Hepatocyte (in vitro differentiated cells): ENCODE measurements around the gene FGD4.

ENCODE experiments used
- EZH2 ChIP-seq: fragments of 200-600 bp; sonication (generic); IDR thresholded peaks from 2 replicates; pipeline ENCODE4 v1.6.1; 2016; ENCODE audit warnings: antibody characterized with exemption, mild to moderate bottlenecking, borderline replicate concordance
- EZH2phosphoT487 ChIP-seq: fragments of 200-600 bp; sonication (generic); IDR thresholded peaks from one replicate; pipeline ENCODE4 v1.6.1; 2018; ENCODE audit warnings: antibody characterized with exemption, mild to moderate bottlenecking, low read depth, moderate library complexity; ENCODE audit not compliant: unreplicated experiment, severe bottlenecking
- TF ChIP-seq, protein P1 (sequence below): fragments of 200-600 bp; sonication (generic); IDR thresholded peaks from 2 replicates; pipeline ENCODE4 v1.5.1; 2016; ENCODE audit warnings: antibody characterized with exemption, mild to moderate bottlenecking; ENCODE audit not compliant: poor library complexity

- TF ChIP-seq, protein P1, sequence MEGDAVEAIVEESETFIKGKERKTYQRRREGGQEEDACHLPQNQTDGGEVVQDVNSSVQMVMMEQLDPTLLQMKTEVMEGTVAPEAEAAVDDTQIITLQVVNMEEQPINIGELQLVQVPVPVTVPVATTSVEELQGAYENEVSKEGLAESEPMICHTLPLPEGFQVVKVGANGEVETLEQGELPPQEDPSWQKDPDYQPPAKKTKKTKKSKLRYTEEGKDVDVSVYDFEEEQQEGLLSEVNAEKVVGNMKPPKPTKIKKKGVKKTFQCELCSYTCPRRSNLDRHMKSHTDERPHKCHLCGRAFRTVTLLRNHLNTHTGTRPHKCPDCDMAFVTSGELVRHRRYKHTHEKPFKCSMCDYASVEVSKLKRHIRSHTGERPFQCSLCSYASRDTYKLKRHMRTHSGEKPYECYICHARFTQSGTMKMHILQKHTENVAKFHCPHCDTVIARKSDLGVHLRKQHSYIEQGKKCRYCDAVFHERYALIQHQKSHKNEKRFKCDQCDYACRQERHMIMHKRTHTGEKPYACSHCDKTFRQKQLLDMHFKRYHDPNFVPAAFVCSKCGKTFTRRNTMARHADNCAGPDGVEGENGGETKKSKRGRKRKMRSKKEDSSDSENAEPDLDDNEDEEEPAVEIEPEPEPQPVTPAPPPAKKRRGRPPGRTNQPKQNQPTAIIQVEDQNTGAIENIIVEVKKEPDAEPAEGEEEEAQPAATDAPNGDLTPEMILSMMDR: no peak
- TF ChIP-seq EZH2 (no peak), EZH2phosphoT487 (no peak)
Observed at GRCh38 chr12:32586390-32586789, 187.0 kb downstream of the FGD4 start.
